Prostate gland (tissue), 2 donors: ENCODE measurements around the gene IL25. TPM values are rescaled to one million over a fixed set of nuclear protein-coding genes. Genes with fewer than 3 reads are reported as not detected.

Experiments
- DNase-seq: peaks from one replicate; pipeline ENCODE4 v3.0.0-alpha.2; 2019; ENCODE audit warnings: low spot score
- H3K27ac ChIP-seq, 2 donors: fragments of 200-600 bp; sonication (generic); 2 replicates each; pipeline ENCODE4 v1.5.1; 2017 to 2019
- H3K27me3 ChIP-seq: fragments of 200-600 bp; sonication (generic); replicated peaks from 2 replicates; pipeline ENCODE4 v1.5.1; 2019; ENCODE audit not compliant: insufficient read depth
- H3K36me3 ChIP-seq, 2 donors: fragments of 200-600 bp; sonication (generic); 1 replicate in 1 of 2; 2 replicates in 1 of 2; pipeline versions ENCODE4 v1.5.1 to v1.8.1; 2017 to 2019
- H3K4me1 ChIP-seq: fragments of 200-600 bp; sonication (generic); replicated peaks from 2 replicates; pipeline ENCODE4 v1.5.1; 2019
- H3K4me3 ChIP-seq, 2 donors: fragments of 200-600 bp; sonication (generic); 2 replicates each; pipeline ENCODE4 v1.5.1; 2017 to 2019
- H3K9me3 ChIP-seq: fragments of 200-600 bp; sonication (generic); 2 replicates; pipeline ENCODE4 v1.5.1; 2017
- POLR2A ChIP-seq: fragments of 450-650 bp; IDR thresholded peaks from one replicate; pipeline ENCODE4 v1.6.1; 2016; ENCODE audit warnings: antibody characterized with exemption, mild to moderate bottlenecking
- POLR2AphosphoS5 ChIP-seq: sonication (generic); formaldehyde crosslinking; IDR thresholded peaks from one replicate; pipeline ENCODE4 v1.6.1; 2017; ENCODE audit warnings: antibody characterized with exemption
- WGBS: methylation state at CpG from one replicate; pipeline ENCODE4 v1.1.5; 2018; 5-methylcytosine and 5-hydroxymethylcytosine counted together
- intact Hi-C: fragments of 100-400 bp; cut with DNase I; formaldehyde crosslinking; loops from one replicate; pipeline ENCODE4 v1.14.2; 2022
- total RNA-seq, 2 donors: library from RNA; depleted of rRNA; stranded (reverse); fragments of >200 nt; gene quantifications; one replicate each; pipeline ENCODE4 v1.1.0, GENCODE V29; 2016
- TF ChIP-seq, protein P1 (sequence below), 4 experiments: fragments of 200-600 bp in 2 of 4; fragments of 450-650 bp in 2 of 4; sonication (generic) in 2 of 4; IDR thresholded peaks; 1 replicate in 3 of 4; 2 replicates in 1 of 4; pipeline ENCODE4 v1.5.1; 2016 to 2019; ENCODE audit warnings: antibody characterized with exemption in 4 of 4, mild to moderate bottlenecking in 2 of 4, moderate library complexity in 2 of 4

IL25 gene
- total RNA-seq, 2 donors from 2014 or later = not detected

DNA sequence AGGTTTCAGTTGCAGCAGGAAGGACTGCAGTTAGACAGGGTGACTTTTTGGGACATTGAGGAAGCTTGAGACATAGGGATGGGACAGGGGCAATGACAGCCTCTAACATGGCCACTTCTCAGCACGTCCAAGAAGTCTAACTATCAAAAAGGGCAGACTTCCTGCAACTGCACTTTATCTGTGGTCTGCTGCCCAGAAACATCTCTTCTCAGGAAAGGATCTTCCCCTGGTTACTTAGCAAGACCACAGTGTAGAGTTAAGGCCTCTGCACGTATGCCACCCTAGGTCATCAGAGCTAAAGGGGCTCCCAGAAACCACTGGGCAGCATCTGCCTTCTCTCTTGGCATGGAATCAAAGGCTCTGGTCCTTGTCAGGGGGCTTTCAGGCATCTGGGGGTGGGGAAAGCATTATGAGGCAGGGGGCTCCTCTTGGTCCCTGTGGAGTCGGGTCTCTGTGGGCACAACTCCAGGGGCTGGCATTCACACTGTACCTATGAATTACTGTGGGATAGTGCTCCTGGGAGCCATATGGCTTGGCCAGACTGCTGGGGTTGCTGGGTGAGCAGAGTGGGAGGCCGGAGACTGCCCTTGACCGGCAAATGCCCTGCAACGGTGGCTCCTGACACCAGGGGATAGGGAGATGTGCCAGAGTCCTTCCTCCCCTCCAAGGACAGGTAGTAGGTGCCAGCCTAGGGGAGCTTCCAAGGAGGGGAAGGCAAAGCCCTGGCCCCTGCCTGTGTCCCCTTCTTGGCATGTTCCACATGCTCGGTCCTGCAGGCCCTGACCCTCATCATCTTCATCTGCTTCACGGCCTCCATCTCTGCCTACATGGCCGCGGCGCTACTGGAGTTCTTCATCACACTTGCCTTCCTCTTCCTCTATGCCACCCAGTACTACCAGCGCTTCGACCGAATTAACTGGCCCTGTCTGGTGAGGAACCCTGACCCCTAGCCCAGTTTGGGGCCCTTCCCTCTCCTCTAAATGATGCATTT, 5.3 kb downstream of the IL25 start:
- no peaks in the 10 kb centered on the region for H3K36me3 ChIP-seq
- no peak overlapping the region for H3K4me3 ChIP-seq
- intact Hi-C loops = no loop called here
- no peak for TF ChIP-seq POLR2AphosphoS5
- no peak for TF ChIP-seq POLR2A
- TF ChIP-seq, protein P1, sequence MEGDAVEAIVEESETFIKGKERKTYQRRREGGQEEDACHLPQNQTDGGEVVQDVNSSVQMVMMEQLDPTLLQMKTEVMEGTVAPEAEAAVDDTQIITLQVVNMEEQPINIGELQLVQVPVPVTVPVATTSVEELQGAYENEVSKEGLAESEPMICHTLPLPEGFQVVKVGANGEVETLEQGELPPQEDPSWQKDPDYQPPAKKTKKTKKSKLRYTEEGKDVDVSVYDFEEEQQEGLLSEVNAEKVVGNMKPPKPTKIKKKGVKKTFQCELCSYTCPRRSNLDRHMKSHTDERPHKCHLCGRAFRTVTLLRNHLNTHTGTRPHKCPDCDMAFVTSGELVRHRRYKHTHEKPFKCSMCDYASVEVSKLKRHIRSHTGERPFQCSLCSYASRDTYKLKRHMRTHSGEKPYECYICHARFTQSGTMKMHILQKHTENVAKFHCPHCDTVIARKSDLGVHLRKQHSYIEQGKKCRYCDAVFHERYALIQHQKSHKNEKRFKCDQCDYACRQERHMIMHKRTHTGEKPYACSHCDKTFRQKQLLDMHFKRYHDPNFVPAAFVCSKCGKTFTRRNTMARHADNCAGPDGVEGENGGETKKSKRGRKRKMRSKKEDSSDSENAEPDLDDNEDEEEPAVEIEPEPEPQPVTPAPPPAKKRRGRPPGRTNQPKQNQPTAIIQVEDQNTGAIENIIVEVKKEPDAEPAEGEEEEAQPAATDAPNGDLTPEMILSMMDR (IDR thresholded peaks at IDR 0.05) = no peak
- H3K27me3 ChIP-seq = no peaks in the 10 kb centered on the region
- 91% methylated on average over 14 of the region's 14 CpGs for WGBS
- H3K27ac ChIP-seq = no peak overlapping the region
- DNase-seq = no peak
- H3K9me3 ChIP-seq = no peaks in the 10 kb centered on the region
- no peaks in the 10 kb centered on the region for H3K4me1 ChIP-seq

DNA sequence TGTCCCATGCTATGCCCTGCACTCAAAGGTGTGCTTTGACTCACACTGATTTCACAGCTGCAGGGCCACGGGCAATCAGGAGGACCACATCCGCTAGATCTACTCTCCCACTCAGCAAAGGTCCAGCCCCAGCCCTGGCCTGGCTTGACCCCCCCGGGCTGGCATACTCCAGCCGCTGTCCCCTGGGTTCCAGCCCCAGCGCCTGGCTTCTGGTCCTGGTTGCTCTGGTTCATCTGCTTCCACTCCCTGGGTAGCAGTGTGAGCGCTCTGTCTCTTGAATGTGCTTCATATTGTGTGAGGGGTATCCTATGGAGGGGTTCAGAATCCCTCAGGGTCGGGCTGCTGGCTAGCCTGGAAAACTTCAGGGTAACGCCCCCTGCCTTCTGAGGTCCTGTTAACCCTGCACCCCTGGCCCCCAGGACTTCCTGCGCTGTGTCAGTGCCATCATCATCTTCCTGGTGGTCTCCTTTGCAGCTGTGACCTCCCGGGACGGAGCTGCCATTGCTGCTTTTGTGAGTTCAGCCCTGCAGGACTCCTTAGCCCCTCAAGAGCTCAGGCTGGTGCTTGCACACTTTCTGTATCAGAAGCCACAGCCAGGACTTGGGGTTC, 6.1 kb downstream of the IL25 start:
- Histone ChIP-seq H3K9me3 (no peaks in the 10 kb centered on the region), H3K27ac (no peak overlapping the region), H3K27me3 (no peaks in the 10 kb centered on the region), H3K4me3 (no peak overlapping the region), H3K36me3 (no peaks in the 10 kb centered on the region), H3K4me1 (no peaks in the 10 kb centered on the region)
- WGBS = 88% methylated on average over 11 of the region's 11 CpGs
- intact Hi-C loops = no loop called here
- TF ChIP-seq, protein P1 (IDR thresholded peaks at IDR 0.05) = no peak
- TF ChIP-seq POLR2A (no peak), POLR2AphosphoS5 (no peak)
- DNase-seq = no peak

DNA sequence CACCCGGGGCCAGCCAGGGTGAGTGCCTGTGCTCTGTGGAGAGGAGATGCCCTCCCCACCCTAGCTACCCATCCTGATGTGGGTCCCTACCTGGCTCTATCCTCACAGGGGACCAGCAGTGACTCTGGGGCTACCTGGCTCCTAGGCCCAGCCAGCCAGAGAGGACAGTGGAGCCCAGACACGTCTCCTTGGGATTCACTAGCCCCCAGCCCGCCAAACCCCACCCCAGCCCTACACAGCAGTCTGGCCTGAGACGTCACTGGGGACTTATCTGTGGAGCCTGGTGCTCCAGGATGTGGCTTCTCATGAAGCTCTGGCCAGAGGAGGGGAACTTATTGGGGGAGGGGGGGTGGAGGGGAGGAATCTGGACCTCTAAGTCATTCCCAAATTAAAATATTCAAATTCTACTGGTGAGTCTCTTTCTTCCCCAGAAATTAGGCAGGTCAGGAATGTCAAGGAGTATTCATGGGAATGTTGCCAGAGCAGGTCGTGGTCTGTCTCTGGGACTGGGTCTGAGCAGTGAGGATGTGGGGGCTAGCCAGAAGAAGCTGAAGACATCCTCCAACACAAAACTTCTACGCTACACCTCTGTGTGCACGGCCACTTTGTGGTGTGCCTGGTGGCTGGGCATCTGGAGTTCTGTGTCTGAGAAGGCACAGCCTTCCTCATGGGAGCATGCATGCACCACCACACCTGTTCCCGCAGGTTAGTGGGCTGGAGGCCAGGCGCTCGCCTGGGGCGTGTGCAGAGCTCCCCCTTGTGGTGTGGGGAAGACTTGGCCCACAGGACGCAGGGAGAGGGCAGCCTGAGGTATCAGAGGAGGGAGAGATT, 7.0 kb downstream of the IL25 start:
- Histone ChIP-seq H3K4me3 (no peak overlapping the region), H3K36me3 (no peaks in the 10 kb centered on the region), H3K27ac (no peak overlapping the region), H3K27me3 (no peaks in the 10 kb centered on the region), H3K4me1 (no peaks in the 10 kb centered on the region), H3K9me3 (no peaks in the 10 kb centered on the region)
- DNase-seq = peak; percentile 83
- WGBS = 34% methylated on average over 12 of the region's 12 CpGs
- intact Hi-C loops = loop anchor here (1.0 to 5.0 kb wide), 2 partner anchors 51 to 117 kb away; no protein-coding TSS in a partner anchor
- TF ChIP-seq, protein P1 (IDR thresholded peaks at IDR 0.05) = peak; percentile 85 to 98 (median 96)
- TF ChIP-seq POLR2A = no peak
- peak; percentile 88 for TF ChIP-seq POLR2AphosphoS5

DNA sequence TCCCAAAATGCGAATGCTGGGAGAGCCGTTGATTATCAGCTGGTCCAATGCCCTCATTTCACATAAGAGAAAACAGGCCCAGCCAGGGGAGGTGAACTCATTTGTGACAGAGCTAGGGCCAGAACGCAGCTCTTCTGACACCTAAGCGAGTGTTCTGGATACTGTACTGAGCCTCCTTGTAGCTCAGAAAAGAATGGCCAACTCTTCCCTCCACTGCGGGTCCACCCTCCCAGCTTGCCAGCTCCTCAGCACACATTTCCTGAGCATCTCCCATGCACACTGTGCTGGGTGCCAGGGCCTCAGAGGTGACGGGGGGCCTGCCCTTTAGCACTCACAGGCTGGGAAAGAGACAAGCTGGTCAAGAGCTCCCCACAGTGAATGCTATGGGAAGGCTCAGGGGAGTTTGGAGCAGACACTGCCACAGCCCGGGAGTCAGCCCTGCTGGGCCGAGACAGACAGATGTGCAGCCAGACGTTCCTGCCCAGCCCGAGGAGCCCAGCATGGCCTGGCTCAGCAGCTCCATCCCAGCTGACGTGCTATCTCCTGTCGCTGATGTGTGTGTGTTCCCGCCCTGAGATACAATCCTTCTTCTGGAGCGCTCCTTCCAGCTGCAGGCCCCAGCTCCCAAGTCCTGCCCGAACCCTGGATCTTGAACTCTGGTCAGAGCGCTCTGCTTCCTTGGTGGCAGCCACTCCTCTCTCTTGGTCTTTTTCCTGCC, 7.7 kb downstream of the IL25 start:
- no peak overlapping the region for H3K27ac ChIP-seq
- TF ChIP-seq, protein P1 (IDR thresholded peaks at IDR 0.05) = no peak
- TF ChIP-seq POLR2A = no peak
- no peak for TF ChIP-seq POLR2AphosphoS5
- DNase-seq = no peak
- intact Hi-C loops = loop anchor here (1.0 to 5.0 kb wide), 2 partner anchors 52 to 118 kb away; no protein-coding TSS in a partner anchor
- H3K36me3 ChIP-seq = no peaks in the 10 kb centered on the region
- 63% methylated on average over 16 of the region's 16 CpGs for WGBS
- H3K9me3 ChIP-seq = no peaks in the 10 kb centered on the region
- no peaks in the 10 kb centered on the region for H3K4me1 ChIP-seq
- H3K27me3 ChIP-seq = no peaks in the 10 kb centered on the region
- H3K4me3 ChIP-seq = no peak overlapping the region
